GM21367 (cell line): ENCODE data around the gene PTK6.
"Not testable (repeated sequence)": the region's sequence is repeated elsewhere in the genome, so short reads cannot be mapped to it uniquely, and the experiment has no call there.

ENCODE experiments used
- ATAC-seq: cut with Tn5 transposase; IDR thresholded peaks from one replicate; pipeline ENCODE4 v1.9.1; 2021; ENCODE audit not compliant: unreplicated experiment

Gene PTK6

DNA sequence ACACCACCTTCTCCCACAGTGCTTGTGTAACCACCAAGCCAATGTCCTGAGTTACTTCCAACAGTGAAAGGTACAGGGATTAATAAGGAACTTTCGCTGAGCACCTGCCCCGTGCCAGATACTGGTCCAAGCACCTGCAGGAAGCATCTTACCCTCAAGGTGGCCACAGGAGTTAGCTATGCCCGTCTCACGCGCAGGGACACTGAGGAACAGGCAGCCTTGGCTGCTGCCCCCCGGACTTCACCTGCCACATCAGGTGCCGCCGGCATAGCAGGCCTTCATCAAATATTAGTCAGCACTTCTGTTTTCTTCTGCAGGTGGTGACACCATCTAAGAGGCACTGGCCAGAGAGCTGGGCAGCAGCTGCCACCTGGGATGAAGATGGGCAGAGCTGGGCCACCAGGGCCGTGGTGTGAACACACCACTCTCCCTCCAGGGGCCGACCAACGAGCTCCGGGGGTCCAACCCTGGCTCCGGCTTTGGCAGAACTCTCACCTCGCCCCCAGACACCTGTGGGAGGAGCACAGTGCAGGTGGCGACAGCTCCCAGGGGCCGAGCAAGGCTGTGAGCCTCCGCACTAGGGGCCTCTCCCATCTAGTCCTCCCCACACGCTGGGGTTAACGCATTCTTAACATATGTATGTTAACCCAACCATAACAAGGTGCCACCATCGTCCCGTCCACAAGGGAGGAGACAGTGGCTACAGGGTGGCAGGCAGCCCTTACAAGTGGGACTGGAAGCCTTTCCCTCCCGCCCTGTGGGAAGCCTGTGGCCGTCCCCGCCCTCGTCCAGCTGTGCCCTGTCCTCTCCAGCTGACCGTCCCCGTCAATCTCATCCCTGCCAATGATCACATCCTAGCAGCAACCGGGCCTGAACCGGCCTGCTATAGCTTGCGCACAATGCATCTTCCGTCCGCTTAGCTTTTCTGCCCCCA is 19.5 kb downstream of the PTK6 start:
- ATAC-seq, result no peak

DNA sequence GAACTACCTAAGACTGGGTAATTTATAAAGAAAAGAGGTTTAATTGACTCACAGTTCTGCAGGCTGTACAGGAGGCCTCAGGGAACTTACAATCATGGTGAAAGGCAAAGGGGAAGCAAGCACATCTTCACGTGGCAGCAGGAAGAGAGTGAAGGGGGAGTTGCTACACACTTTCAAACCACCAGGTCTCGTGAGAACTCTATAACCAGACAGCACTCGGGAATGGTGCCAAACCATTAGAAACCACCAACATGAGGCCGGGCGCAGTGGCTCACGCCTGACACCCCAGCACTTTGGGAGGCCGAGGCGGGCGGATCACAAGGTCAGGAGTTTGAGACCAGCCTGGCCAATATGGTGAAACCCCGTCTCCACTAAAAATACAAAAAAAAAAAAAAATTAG is 22.7 kb downstream of the PTK6 start:
- not testable (repeated sequence) for ATAC-seq

DNA sequence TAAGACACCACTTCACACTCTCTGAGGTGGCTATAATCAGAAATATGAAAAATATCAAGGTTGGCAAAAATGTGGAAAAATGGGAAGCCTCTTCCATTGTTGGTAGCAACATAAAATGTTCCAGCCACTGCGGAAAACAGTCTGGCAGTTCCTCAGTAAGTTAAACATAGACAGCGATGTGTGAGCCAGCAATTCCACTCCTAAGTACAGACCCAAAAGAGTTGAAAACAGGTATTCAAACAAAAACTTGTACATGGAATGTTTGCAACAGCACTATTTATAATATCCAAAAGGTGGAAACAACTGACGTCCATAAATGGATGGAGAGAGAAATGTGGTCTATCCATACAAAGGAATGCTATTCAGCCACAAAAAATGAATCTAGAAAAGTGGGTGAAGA is 24.0 kb downstream of the PTK6 start:
- no peak for ATAC-seq

DNA sequence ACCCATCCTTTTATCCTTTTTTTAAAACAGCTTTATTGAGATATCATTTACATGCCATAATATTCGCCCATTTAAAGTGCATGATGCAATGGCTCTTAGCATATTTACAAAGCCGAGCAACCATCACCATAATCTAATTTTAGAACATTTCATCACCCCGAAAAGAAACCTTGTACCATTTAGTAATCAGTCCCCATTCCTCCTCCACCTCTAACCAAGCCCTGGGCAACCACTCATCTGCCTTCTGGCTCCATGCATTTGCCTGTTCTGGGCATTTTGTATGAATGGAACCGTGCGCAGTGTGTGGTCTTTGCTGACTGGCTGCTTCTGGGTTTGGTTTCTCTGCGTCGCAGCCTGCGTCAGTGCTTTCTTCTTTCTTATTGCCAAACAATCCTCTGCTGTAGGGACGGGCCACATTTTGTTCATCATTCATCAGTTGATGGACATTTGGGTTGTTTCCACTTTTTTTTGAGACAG is 28.1 kb downstream of the PTK6 start:
- no peak for ATAC-seq

DNA sequence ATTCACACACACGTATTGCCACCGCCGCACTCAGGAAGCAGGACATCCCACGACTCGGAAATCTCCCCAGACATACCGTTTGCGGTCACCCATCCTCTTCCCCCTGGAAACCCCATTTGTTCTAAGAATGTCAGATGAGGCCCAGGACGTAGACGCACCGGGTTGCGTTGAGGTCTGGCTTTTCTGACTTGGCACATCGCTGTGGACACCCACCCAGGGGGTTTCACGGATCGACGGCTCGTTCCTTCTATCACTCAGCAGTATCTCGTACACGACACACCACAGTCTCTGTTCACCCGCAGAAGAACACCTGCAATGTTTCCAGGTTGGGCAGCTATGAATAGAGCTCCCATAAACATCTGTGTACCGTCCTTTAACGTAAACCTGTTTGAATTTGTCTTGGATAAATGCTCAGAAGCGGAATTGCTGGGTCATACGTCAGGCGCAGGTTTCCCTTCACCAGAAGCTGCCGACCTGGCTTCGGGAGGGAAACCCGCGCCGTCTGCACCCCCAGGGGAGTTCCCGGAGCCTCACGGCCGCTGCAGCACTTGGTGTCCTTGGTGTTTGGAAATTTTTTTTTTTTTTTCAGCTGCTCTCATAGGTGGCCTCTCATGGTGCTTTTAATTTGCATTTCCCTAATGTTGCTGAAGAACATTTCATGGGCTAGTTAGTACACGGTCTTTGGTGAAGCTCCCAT is 29.0 kb downstream of the PTK6 start:
- no peak for ATAC-seq

DNA sequence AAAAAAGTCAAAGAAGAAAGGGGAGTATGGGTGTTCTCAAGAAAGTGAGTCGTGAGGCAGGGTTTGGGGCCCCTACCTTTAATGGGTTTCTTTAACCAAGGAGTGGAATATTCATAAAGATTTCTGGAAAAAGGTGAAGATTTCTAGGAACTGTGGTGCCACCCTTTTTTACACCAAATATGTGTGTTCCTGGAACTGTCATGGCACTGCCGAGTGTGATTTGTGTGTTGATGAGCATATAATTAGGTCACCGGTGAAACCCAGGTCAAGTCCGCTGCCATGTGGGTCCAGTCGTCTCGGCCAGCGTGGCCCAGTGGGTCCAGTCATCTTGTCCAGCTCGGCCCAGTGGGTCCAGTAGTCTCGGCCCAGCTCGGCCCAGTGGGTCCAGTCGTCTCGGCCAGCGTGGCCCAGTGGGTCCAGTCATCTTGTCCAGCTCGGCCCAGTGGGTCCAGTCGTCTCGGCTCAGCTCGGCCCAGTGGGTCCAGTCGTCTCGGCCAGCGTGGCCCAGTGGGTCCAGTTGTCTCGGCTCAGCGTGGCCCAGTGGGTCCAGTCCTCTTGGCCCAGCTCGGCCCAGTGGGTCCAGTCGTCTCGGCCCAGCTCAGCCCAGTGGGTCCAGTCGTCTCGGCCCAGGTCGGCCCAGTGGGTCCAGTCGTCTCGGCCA is 30.0 kb downstream of the PTK6 start:
- no peak for ATAC-seq

DNA sequence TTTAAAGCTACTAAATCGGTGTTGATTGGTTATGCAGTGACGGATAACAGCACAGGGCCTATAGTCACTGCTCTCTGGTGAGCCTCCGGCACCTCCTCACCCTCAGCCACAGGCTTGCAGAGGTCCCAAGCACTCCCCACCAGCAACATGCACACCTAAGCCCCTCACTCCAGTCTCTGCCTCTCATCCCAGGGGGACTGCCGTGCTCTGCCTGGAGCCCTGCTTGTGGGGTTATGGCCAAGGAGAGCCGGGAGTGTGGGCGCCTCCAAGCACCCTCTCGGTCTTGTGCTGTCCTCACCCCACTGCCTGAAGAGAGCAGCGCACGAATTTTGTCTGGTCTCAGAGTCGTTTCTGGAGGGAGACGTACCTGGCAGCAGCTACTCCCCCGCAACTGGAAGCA is 31.5 kb downstream of the PTK6 start:
- ATAC-seq, result no peak

DNA sequence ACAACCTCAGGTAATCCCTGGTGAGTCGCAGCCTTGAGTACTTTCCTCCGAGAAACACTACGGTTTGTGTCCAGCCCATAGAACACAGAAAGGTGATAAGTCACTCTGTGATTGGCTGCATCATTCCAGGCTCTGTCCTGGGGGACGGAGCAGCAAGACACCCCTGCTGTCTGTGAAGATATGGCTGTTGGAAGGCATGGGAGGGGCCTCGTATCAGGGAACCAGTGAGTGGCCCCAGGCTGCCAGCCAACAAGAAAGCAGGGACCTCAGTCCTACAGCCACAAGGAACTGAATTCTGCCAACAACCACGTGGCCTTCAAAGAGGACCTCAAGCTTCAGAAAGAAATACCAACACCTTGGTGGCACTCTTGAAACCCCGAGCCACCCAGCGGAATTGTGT is 31.9 kb downstream of the PTK6 start:
- ATAC-seq, result no peak

DNA sequence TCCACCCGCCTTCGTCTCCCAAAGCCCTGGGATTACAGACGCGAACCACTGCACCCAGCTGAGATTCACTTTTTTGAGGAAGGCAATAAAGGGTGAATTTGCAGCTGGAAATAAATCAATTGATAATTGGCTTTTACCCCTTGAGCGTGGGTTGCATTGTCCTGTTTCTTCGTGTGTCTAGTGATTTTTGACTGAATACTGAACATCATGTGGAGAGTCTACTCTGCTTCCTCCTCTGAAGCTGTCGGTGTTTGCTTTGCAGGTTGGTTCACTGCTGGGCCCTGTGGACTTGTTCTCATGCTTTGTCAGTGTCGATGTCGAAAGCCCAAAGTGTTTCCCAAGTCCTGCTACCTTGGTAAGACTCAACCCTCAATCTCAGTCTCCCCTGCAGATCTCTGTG is 32.5 kb downstream of the PTK6 start:
- ATAC-seq, result no peak

DNA sequence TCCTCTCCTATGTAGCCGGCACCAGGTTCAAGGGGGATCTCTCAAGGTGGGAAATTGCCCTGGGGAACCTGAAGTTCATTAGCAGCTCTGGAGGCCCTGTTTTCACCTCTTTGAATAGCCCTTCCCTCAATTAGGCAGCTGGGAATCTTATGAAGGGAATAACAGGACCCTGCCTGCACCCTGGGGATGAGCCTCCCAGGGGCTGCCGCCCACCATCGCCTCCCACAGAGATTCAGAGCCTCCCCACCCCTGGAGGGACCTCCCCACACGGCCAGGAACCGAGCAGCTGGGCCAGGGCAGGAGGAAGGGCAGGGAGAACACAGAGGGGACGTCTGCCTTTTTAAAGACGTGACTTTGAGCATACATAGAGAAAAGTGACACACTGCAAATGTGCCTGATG is 33.7 kb downstream of the PTK6 start:
- no peak for ATAC-seq

DNA sequence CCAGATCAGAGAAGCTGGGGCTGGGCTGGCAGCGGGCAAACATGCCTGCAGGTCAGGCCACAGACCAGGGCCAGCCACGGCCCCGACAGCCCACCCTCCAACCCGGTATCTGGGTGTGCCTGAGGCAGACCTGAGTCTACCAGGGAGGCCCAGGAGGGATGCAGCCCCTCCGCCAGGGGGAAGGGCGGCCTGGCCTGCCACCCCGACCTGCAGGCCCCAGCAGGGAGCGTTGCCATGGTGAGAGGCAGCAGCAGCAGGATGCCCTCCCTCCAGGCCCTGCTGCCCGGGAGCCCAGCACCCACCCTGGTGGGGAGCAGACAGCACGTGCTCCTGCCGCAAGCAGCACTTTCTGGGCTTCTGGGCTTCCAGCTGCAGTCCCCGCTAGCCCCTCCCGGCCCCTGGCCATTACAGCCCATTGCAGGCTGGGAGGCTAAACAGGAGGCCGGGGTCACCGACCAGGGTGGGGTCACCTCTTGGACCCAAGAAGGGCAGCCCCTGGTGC is 34.5 kb downstream of the PTK6 start:
- no peak for ATAC-seq

DNA sequence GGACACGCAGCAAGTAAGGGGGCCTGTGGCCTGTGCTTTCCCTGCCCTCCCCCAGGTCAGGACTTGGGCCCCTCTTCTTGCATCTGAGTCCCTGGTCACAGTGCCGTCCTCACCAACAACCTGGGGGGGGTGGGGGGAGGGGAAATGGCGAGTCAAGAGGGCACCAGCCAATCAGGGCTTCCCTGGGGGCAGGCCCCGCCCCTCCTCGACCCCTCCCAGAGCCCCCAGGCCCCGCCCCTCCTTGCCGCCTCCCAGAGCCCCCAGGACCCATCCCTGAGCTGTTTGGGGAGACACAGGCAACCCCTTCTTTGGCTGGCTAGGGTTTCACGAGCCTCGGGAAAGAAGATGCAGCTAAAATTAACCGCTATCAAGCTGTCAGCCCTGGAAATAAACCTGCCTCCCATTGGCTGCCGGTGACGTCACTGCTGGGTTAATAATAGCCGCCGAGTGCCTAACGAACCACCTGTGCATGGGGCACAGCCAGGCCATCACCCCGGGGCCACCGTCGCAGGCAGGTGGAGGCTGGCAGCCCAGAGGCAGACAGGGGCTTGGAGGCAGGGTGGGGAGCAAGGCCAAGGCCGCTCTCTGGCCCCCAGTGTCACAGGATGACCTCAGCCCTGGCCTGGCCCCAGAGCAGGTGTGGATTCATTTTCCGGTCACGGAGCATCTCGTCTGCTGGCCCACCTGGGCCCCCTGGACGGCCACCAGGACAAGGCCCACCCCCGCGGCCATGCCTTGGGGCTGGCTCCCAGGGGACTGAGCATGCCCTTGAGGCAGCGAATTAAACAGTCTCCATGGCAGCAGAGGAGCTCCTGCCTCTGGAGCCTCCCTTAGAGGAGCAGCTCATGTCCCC is 35.1 kb downstream of the PTK6 start:
- no peak for ATAC-seq

DNA sequence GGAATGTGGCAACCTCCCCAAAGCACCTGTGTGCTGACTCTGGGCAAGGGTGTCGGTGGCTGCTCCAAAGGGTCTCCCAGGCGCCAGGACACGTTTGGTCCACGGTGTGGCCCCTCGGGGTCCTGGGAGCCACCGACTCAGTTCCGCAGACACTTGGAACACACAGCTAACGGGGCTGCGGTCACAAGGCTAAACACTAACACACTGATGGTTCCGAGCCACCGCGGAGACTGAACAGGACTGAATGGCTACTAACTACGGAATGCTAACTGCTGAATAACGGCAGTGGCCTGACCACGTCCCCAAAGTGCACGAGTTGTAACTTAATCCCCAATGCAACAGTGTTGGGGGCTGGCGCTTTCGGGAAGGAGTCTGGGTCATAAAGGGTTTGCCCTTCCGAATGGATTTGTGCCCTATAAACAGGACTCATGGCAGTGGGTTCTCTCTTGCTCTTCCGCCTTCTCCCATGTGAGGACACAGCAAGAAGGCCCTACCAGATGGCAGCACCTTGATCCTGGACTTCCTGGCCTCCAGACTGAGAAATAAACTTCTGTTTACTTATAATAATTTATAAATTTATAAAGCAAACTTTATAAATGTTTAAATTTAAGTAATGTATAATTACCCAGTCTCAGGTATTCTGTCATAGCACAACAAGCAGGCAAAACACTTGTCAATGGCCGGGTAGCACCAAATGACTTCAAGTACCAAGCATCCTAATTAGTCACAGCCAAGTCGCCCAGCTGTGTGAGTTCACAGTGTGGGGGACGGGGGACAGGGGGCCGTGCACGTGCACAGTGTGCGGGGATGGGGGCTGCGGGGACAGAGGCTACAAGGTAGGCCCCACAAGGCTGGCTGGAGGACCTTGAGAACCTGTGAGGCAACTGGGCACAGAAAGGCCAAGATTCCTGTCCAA is 36.0 kb downstream of the PTK6 start:
- no peak for ATAC-seq

DNA sequence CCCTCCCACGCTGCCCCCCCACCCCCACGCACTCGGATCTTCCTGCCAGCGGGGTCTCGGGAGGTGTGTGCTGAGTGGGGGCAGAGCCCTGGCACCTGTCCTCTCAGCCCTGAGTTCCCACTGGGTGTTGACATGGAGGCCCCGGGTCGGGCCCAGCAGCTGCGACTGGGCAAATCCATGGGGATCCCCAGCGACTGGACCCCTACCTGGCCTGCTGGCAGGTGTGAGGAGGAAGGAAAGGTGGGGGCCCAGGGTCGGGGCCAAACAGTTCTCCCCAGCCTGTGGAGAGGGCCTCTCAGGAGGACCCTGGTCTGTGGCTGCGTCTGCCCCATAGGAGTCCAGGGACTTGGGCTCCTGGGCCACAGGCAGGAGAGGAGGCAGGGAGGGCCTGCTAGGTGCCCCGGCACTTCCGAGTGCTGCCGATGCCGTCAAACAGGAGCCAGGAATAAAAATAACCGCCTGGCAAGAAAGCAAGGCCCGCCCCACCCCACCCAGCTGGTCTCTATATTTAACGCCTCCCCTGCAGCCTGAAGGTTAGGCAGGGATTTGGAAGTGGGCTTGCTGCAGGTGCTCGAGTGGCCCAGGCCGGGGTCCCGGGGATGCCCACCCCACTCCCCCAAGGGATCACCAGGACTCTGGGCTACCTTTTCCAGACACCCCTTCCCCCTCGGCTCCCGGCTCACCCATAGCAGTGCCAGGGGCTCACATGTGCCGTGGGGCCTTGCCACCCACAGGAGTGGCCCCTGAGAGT is 36.9 kb downstream of the PTK6 start:
- ATAC-seq, result no peak

DNA sequence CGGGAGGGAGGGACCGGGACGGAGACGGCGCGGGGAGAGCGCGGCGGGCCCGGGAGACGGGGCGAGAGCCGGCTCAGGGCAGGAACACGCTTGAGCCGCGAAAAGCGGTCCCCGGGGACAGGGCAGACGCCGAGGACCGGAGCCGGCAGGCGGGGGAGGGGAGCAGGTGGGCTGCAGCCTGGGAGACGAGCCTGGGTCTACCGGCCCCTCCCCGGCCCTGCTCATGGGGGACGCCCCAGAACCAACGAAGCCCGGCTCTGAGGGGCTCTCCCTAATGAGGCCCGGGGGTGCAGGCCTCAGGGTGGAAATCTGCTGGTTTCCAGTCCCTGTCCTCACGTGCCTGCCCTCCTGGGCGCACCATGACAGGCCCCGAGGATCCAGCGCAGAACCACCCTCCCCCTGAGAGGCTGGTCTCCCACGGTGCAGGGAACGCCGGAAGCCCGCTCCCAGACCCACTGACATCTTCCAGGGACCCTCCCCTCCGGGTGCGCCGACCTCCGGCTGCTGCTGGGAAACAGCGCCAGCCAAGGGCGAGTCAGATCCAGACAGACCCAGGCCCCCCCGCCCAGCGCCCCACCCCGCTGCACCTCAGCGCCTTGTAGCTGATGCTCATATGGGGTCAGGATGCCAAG is 37.7 kb downstream of the PTK6 start:
- ATAC-seq, result no peak

DNA sequence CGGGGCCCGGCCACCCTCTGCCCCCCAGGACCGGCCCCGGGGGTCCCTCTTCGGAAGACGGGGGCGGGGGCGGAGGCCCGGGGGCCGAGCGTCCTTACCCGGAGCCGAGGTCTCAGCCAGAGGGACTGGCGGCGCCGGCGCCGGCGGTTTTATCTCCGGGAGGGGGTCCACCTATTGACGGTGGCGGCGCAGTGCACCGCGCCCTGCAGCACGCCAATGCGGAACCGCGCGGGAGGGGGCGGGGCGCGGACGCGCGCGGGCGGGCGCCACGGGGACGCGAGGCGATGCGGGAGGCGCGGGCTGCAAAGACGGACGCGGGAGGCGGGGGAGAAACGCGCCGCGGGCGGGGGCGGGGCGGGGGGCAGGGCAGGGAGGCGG is 38.2 kb downstream of the PTK6 start, which contains the start of gene EEF1A2:
EEF1A2 (minus strand) TSS at position 124 of the 378 bp plus-strand sequence. CDS start 1,320 bp downstream, outside the sequence.
- no peak for ATAC-seq

DNA sequence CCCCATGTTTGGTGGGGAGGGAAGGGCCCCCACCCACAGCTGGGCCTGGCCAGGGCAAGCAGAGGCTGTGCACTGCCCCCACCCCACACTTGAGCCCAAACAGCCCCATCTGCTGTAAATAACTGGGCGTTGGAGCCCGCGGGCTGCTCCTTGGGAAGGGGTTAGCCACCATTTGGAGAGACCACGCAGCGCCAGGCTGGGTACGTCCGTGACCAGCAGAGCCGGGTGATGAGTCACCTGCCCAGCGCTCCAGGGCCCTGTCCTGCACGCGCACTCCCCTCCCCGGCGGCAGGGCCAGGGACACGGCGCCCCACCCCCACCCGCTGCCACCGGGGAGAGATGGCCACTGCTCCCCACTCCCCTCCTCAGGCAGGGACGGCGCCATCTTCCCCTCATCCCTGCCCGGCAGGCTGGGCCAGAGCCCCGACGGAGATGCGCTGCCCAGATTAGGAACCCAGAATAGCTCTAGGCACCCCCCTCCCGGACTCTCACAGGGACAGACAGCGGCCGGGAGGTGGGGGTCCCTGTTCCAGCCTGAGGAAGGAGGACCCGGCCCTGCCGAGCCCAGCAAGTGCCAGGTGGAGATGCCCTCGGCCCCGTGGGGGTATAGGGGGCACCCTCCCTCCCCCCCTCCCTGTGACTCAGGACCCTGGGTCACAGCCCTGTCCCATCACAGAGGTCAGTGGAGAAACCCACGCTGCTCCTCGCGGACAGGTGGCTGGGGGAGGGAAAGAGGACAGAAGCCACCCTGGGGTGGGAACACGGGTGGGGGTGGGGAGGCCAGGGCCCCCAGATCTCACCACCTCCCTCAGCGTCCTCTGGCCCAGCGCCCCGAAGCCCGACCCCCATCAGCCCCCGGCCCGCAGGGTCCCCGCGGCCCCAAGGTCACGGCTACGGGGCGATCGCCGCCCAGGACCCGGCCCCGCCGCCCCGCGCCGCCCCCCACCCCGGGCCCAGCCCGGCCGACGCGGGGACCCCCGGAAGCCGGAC is 38.9 kb downstream of the PTK6 start:
- ATAC-seq, result no peak
